IMR-90 (cell line): ENCODE results near the gene PRR16. TPM values are rescaled to one million over a fixed set of nuclear protein-coding genes. Genes with fewer than 3 reads are reported as not detected.

ENCODE experiments used
- ATAC-seq: fragments of 200-7000 bp; cut with Tn5 transposase; 2 replicates; pipeline ENCODE4 v1.9.1; 2020; ENCODE audit warnings: low read depth, mild to moderate bottlenecking, moderate library complexity
- BruUV-seq: library from RNA; stranded (reverse); fragments of 400-500 nt; replicated peaks from 2 replicates; lab custom pipeline; 2021; lab: Mats Ljungman, UMichigan
- CTCF ChIA-PET: fragments of 300-600 bp; formaldehyde crosslinking; extraction: SDS; loops from one replicate; lab custom pipeline; 2021; ENCODE audit warnings: antibody characterized with exemption; lab: Yijun Ruan, JAX
- POLR2A ChIA-PET: fragments of 300-600 bp; sonication (Branson Sonifier 250); formaldehyde crosslinking; loops from one replicate; lab custom pipeline; 2022; ENCODE audit warnings: antibody characterized with exemption; ENCODE audit not compliant: unreplicated experiment; lab: Charles Lee
- DNase-seq: peaks from one replicate; pipeline ENCODE4 v3.0.0; 2013
- H2AFZ ChIP-seq: replicated peaks from 2 replicates; pipeline ENCODE3; 2013; ENCODE audit warnings: low read length, mild to moderate bottlenecking; ENCODE audit not compliant: poor library complexity
- H2AK5ac ChIP-seq: 2 replicates; pipeline ENCODE4 v1.6.1; 2013; ENCODE audit warnings: low read depth, low read length, inconsistent platforms
- H2AK9ac ChIP-seq: replicated peaks from 2 replicates; pipeline ENCODE3; 2013; ENCODE audit warnings: mild to moderate bottlenecking, low read depth, low read length, moderate library complexity; ENCODE audit not compliant: poor library complexity
- H2BK120ac ChIP-seq: 2 replicates; pipeline ENCODE4 v1.6.1; 2013; ENCODE audit warnings: low read depth, low read length, inconsistent platforms
- H2BK15ac ChIP-seq: 3 replicates; pipeline ENCODE4 v1.6.1; 2013; ENCODE audit warnings: low read depth, low read length, inconsistent platforms
- H2BK20ac ChIP-seq: 2 replicates; pipeline ENCODE4 v1.6.1; 2013; ENCODE audit warnings: low read depth, mild to moderate bottlenecking, inconsistent platforms, low read length, moderate library complexity
- H2BK5ac ChIP-seq: 2 replicates; pipeline ENCODE4 v1.6.1; 2013; ENCODE audit warnings: mild to moderate bottlenecking, low read depth, low read length, inconsistent platforms; ENCODE audit not compliant: poor library complexity, severe bottlenecking
- H3K14ac ChIP-seq: replicated peaks from 2 replicates; pipeline ENCODE4 v1.6.1; 2013; ENCODE audit warnings: low read depth, low read length, inconsistent platforms
- H3K18ac ChIP-seq: 2 replicates; pipeline ENCODE4 v1.6.1; 2013; ENCODE audit warnings: low read depth, low read length, control low read depth
- H3K23ac ChIP-seq: 2 replicates; pipeline ENCODE4 v1.6.1; 2013; ENCODE audit warnings: low read depth, low read length, inconsistent platforms
- H3K27ac ChIP-seq: 2 replicates; pipeline ENCODE4 v1.5.1; 2013; ENCODE audit warnings: mild to moderate bottlenecking, control low read depth, low read length; ENCODE audit not compliant: insufficient read depth
- H3K27me3 ChIP-seq: 2 replicates; pipeline ENCODE4 v1.6.1; 2013; ENCODE audit warnings: low read length; ENCODE audit not compliant: control insufficient read depth, insufficient read depth
- H3K36me3 ChIP-seq: 2 replicates; pipeline ENCODE4 v1.6.1; 2013; ENCODE audit warnings: low read length, mixed read lengths; ENCODE audit not compliant: control insufficient read depth, insufficient read depth
- H3K4ac ChIP-seq: 2 replicates; pipeline ENCODE4 v1.6.1; 2013; ENCODE audit warnings: low read depth, low read length, inconsistent platforms
- H3K4me1 ChIP-seq: 2 replicates; pipeline ENCODE4 v1.6.1; 2013; ENCODE audit warnings: low read length, mixed read lengths; ENCODE audit not compliant: control insufficient read depth, insufficient read depth
- H3K4me2 ChIP-seq: 2 replicates; pipeline ENCODE4 v1.6.1; 2013; ENCODE audit warnings: low read depth, mild to moderate bottlenecking, control low read depth, low read length, moderate library complexity
- H3K4me3 ChIP-seq: 2 replicates; pipeline ENCODE4 v1.5.1; 2013; ENCODE audit warnings: low read depth, mild to moderate bottlenecking, control low read depth, low read length, moderate library complexity; ENCODE audit not compliant: insufficient read depth
- H3K56ac ChIP-seq: 2 replicates; pipeline ENCODE4 v1.6.1; 2013; ENCODE audit warnings: low read length, inconsistent platforms; ENCODE audit not compliant: insufficient read depth; ENCODE audit errors: extremely low read depth
- H3K79me1 ChIP-seq, 2 experiments: 2 replicates each; pipeline ENCODE4 v1.6.1; 2013; ENCODE audit warnings: low read length in 2 of 2, inconsistent platforms in 1 of 2, low read depth in 1 of 2
- H3K9ac ChIP-seq: 2 replicates; pipeline ENCODE4 v1.6.1; 2013; ENCODE audit warnings: low read depth, low read length, control low read depth
- H3K9me1 ChIP-seq: 2 replicates; pipeline ENCODE4 v1.6.1; 2013; ENCODE audit warnings: low read length, inconsistent platforms; ENCODE audit not compliant: insufficient read depth
- H3K9me3 ChIP-seq: 2 replicates; pipeline ENCODE4 v1.6.1; 2013; ENCODE audit warnings: low read length; ENCODE audit not compliant: control insufficient read depth, insufficient read depth
- H4K20me1 ChIP-seq: 2 replicates; pipeline ENCODE4 v1.6.1; 2013; ENCODE audit warnings: low read length, inconsistent platforms; ENCODE audit not compliant: insufficient read depth
- H4K5ac ChIP-seq: 2 replicates; pipeline ENCODE4 v1.6.1; 2013; ENCODE audit warnings: mild to moderate bottlenecking, low read depth, low read length, control low read depth
- H4K8ac ChIP-seq, 2 experiments: 2 replicates each; pipeline ENCODE4 v1.6.1; 2013; ENCODE audit warnings: low read depth in 2 of 2, low read length in 2 of 2, control low read depth in 1 of 2, inconsistent platforms in 1 of 2
- H4K91ac ChIP-seq: 2 replicates; pipeline ENCODE4 v1.6.1; 2013; ENCODE audit warnings: low read depth, low read length, inconsistent platforms; ENCODE audit not compliant: insufficient read depth
- BHLHE40 ChIP-seq: fragments of 150-350 bp; IDR thresholded peaks from 2 replicates; pipeline ENCODE4 v1.6.1; 2016; ENCODE audit warnings: mild to moderate bottlenecking, low read depth, low read length
- CEBPB ChIP-seq: IDR thresholded peaks from 2 replicates; pipeline ENCODE4 v1.6.1; 2012; ENCODE audit warnings: low read depth, low read length, improper control_type of control experiment
- CHD1 ChIP-seq: IDR thresholded peaks from 2 replicates; pipeline ENCODE4 v1.6.1; 2012; ENCODE audit warnings: low read depth, low read length, improper control_type of control experiment
- ELK1 ChIP-seq: fragments of 150-350 bp; IDR thresholded peaks from 2 replicates; pipeline ENCODE4 v1.6.1; 2016; ENCODE audit warnings: low read depth, mild to moderate bottlenecking, low read length, moderate library complexity, borderline replicate concordance
- FOS ChIP-seq: fragments of 150-350 bp; IDR thresholded peaks from 2 replicates; pipeline ENCODE4 v1.6.1; 2016; ENCODE audit warnings: low read depth, low read length
- MXI1 ChIP-seq: IDR thresholded peaks from 2 replicates; pipeline ENCODE4 v1.6.1; 2012; ENCODE audit warnings: low read depth, mild to moderate bottlenecking, low read length, moderate library complexity, borderline replicate concordance
- POLR2A ChIP-seq: IDR thresholded peaks from 2 replicates; pipeline ENCODE4 v1.6.1; 2012; ENCODE audit warnings: mild to moderate bottlenecking, low read depth, low read length
- RCOR1 ChIP-seq: IDR thresholded peaks from 2 replicates; pipeline ENCODE4 v1.6.1; 2012; ENCODE audit warnings: mild to moderate bottlenecking, low read length, improper control_type of control experiment; ENCODE audit not compliant: insufficient replicate concordance
- RFX5 ChIP-seq: IDR thresholded peaks from 2 replicates; pipeline ENCODE4 v1.8.0; 2012; ENCODE audit warnings: low read depth, mild to moderate bottlenecking, low read length, moderate library complexity
- SMC3 ChIP-seq: fragments of 150-350 bp; IDR thresholded peaks from 2 replicates; pipeline ENCODE4 v1.6.1; 2016; ENCODE audit warnings: low read depth, mild to moderate bottlenecking, antibody characterized with exemption, low read length, moderate library complexity
- USF2 ChIP-seq: fragments of 150-350 bp; IDR thresholded peaks from 2 replicates; pipeline ENCODE4 v1.6.1; 2017; ENCODE audit warnings: mild to moderate bottlenecking, antibody characterized with exemption, low read length, low read depth
- WGBS, 2 experiments: methylation state at CpG; one replicate each; pipeline versions ENCODE4 v1.1.5 to v1.1.7; 2013; ENCODE audit warnings: missing lambda C conversion rate in 2 of 2; ENCODE audit not compliant: insufficient read length in 1 of 2; ENCODE audit errors: extremely low coverage in 2 of 2; 5-methylcytosine and 5-hydroxymethylcytosine counted together
- dilution Hi-C: fragments of 300-500 bp; cut with HindIII; formaldehyde crosslinking; loops from one replicate; pipeline ENCODE4 v1.14.3; 2018; ENCODE audit warnings: low sequenced_read_pairs; ENCODE audit not compliant: unreplicated experiment
- in situ Hi-C: fragments of 300-500 bp; cut with MboI; formaldehyde crosslinking; loops from 3 replicates; pipeline ENCODE4 v1.14.3; 2019; ENCODE audit warnings: low sequenced_read_pairs, inconsistent platforms, mixed read lengths
- intact Hi-C: fragments of 100-400 bp; cut with micrococcal nuclease; formaldehyde crosslinking; loops from 2 replicates; pipeline ENCODE4 v1.10.0; 2022
- polyA plus RNA-seq, 3 experiments: library from polyadenylated mRNA; depleted of rRNA; stranded (reverse); fragments of >200 nt; gene quantifications; 2 replicates each; pipeline ENCODE4 v1.2.3, GENCODE V29; 2012; ENCODE audit warnings: low replicate concordance in 1 of 3
- total RNA-seq: library from RNA; depleted of rRNA; stranded (reverse); fragments of >200 nt; gene quantifications from 2 replicates; pipeline ENCODE4 v1.2.3, GENCODE V29; 2012
- TF ChIP-seq, protein P1 (sequence below): conservative IDR thresholded peaks from 2 replicates; pipeline ENCODE4 v1.5.1; 2012; ENCODE audit warnings: mild to moderate bottlenecking, low read depth, low read length, improper control_type of control experiment

The PRR16 gene
- total and polyA plus RNA-seq, 2 of the 4 experiments (the other 2 are of a cell fraction) = 9.9 to 45.2 TPM

- WGBS, 2 experiments = no CpG with 5 or more reads among the region's 3 CpGs
- POLR2A ChIA-PET = no interaction called here
- no peak overlapping the region for H2BK20ac ChIP-seq
- H2BK5ac ChIP-seq = no peak overlapping the region
- no peak overlapping the region for H3K4ac ChIP-seq
- no peak overlapping the region for H3K23ac ChIP-seq
- no peak overlapping the region for H2AFZ ChIP-seq
- H3K14ac ChIP-seq = no peak overlapping the region
- H4K91ac ChIP-seq = no peak overlapping the region
- H3K27me3 ChIP-seq = no peaks in the 10 kb centered on the region
- no peak overlapping the region for H3K27ac ChIP-seq
- H4K8ac ChIP-seq = no peak overlapping the region; a peak in 1 of 4 replicates
- H2AK5ac ChIP-seq = no peak overlapping the region
- peaks cover 3% of the 10 kb centered on the region for H3K4me1 ChIP-seq
- DNase-seq (no peak), ATAC-seq (no peak)
- no peak overlapping the region for H3K4me2 ChIP-seq
- H2AK9ac ChIP-seq = no peak overlapping the region
- intact Hi-C loops = loop anchor here (10.0 kb wide), 1 partner anchor 472 kb away; no protein-coding TSS in a partner anchor
- no peak overlapping the region for H2BK120ac ChIP-seq
- TF ChIP-seq ELK1 (no peak), RCOR1 (no peak), CEBPB (no peak), BHLHE40 (no peak), CHD1 (no peak), POLR2A (no peak), SMC3 (no peak), USF2 (no peak), FOS (no peak), MXI1 (no peak), RFX5 (no peak)
- TF ChIP-seq, protein P1, sequence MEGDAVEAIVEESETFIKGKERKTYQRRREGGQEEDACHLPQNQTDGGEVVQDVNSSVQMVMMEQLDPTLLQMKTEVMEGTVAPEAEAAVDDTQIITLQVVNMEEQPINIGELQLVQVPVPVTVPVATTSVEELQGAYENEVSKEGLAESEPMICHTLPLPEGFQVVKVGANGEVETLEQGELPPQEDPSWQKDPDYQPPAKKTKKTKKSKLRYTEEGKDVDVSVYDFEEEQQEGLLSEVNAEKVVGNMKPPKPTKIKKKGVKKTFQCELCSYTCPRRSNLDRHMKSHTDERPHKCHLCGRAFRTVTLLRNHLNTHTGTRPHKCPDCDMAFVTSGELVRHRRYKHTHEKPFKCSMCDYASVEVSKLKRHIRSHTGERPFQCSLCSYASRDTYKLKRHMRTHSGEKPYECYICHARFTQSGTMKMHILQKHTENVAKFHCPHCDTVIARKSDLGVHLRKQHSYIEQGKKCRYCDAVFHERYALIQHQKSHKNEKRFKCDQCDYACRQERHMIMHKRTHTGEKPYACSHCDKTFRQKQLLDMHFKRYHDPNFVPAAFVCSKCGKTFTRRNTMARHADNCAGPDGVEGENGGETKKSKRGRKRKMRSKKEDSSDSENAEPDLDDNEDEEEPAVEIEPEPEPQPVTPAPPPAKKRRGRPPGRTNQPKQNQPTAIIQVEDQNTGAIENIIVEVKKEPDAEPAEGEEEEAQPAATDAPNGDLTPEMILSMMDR = no peak
- dilution Hi-C loops = no loop called here
- H3K9me3 ChIP-seq = no peaks in the 10 kb centered on the region
- BruUV-seq = no TSS peak
- H4K5ac ChIP-seq = no peak overlapping the region
- H3K36me3 ChIP-seq = no peaks in the 10 kb centered on the region
- no peak overlapping the region for H3K18ac ChIP-seq
- CTCF ChIA-PET = no interaction called here
- no peak overlapping the region for H2BK15ac ChIP-seq
- no peaks in the 10 kb centered on the region for H4K20me1 ChIP-seq
- H3K9ac ChIP-seq = no peak overlapping the region
- no peaks in the 10 kb centered on the region for H3K9me1 ChIP-seq
- in situ Hi-C loops = no loop called here
- peaks cover 13 to 37% of the 10 kb centered on the region in 2 experiments for H3K79me1 ChIP-seq
- no peak overlapping the region for H3K4me3 ChIP-seq
- H3K56ac ChIP-seq = no peak overlapping the region
Observed at GRCh38 chr5:120527251-120527650, 63.2 kb downstream of the PRR16 start.
